ENCODE measurements around the gene CHRND. TPM values are rescaled to one million over a fixed set of nuclear protein-coding genes. Genes with fewer than 3 reads are reported as not detected.

The CHRND gene
- total RNA-seq, 6 experiments from 2014 or later = not detected

- Mint-ChIP-seq H3K4me3 (no peak overlapping the region), H3K4me1 (ENCODE audit: low read depth) (no peaks in the 10 kb centered on the region), H3K9me3 (no peaks in the 10 kb centered on the region), H3K36me3 (ENCODE audit: low read depth) (no peaks in the 10 kb centered on the region), H3K27me3 (ENCODE audit: insufficient read depth) (peaks cover 30% of the 10 kb centered on the region), H3K27ac (no peak overlapping the region)
- TF ChIP-seq CTCF (IDR thresholded peaks at IDR 0.05) = no peak
- DNase-seq = no peak
These were observed 35.5 kb upstream of the CHRND start for GRCh38 chr2:232490221-232491138.

DNA sequence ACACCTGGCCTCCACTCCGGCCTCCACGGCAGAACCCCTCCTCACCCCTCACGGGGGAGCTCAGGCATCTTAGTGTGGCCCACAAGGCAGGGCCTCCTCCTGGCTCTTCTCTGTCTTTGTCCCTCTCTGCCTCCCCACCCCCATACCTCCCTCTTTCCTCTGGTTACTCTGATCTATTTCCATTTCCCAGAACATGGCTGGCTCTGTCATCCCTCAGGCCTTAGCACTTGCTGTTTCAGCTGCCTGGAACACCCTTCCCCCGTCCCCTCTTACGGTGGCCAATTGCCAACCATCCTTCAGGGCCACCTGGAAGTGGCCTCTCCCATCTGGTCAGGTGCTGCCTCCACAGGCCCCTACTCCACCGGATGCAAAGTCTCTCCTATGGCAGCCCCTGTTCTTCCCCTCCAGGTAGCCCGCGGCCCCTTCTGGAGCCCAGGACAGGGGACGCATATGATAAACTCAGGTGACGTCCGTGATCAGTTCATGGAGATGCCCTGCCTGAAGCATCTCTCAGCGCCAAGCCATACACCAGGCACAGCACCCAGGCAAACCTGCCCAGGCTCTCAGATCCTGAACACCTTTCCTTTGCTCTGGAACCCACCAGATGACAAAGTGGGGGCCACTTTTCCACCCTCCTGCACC lies 34.7 kb upstream of the CHRND start:
- Mint-ChIP-seq H3K4me3 (no peak overlapping the region), H3K4me1 (ENCODE audit: low read depth) (no peaks in the 10 kb centered on the region), H3K36me3 (ENCODE audit: low read depth) (no peaks in the 10 kb centered on the region), H3K9me3 (no peaks in the 10 kb centered on the region), H3K27ac (no peak overlapping the region), H3K27me3 (ENCODE audit: insufficient read depth) (peaks cover 29% of the 10 kb centered on the region)
- DNase-seq = no peak
- TF ChIP-seq CTCF (IDR thresholded peaks at IDR 0.05) = no peak

- no peaks in the 10 kb centered on the region for H3K36me3 Mint-ChIP-seq (ENCODE audit: low read depth)
- H3K9me3 Mint-ChIP-seq = no peaks in the 10 kb centered on the region
- no peak overlapping the region for H3K4me3 Mint-ChIP-seq
- TF ChIP-seq CTCF (IDR thresholded peaks at IDR 0.05) = no peak
- H3K4me1 Mint-ChIP-seq (ENCODE audit: low read depth) = no peaks in the 10 kb centered on the region
- no peak for DNase-seq
- H3K27me3 Mint-ChIP-seq (ENCODE audit: insufficient read depth) = peaks cover 25% of the 10 kb centered on the region
- H3K27ac Mint-ChIP-seq = no peak overlapping the region
These were observed 33.6 kb upstream of the CHRND start for GRCh38 chr2:232492236-232492848.

GRCh38 chr2:232492963-232493700 lies 32.8 kb upstream of the CHRND start:
- Mint-ChIP-seq H3K27ac (no peak overlapping the region), H3K4me3 (no peak overlapping the region), H3K9me3 (no peaks in the 10 kb centered on the region), H3K27me3 (ENCODE audit: insufficient read depth) (peaks cover 29% of the 10 kb centered on the region), H3K4me1 (ENCODE audit: low read depth) (no peaks in the 10 kb centered on the region), H3K36me3 (ENCODE audit: low read depth) (no peaks in the 10 kb centered on the region)
- TF ChIP-seq CTCF (IDR thresholded peaks at IDR 0.05) = no peak
- no peak for DNase-seq

GRCh38 chr2:232493701-232494474 lies 32.1 kb upstream of the CHRND start:
- no peak for TF ChIP-seq CTCF (IDR thresholded peaks at IDR 0.05)
- H3K36me3 Mint-ChIP-seq (ENCODE audit: low read depth) = no peaks in the 10 kb centered on the region
- no peaks in the 10 kb centered on the region for H3K9me3 Mint-ChIP-seq
- no peak overlapping the region for H3K4me3 Mint-ChIP-seq
- no peak for DNase-seq
- peaks cover 33% of the 10 kb centered on the region for H3K27me3 Mint-ChIP-seq (ENCODE audit: insufficient read depth)
- H3K4me1 Mint-ChIP-seq (ENCODE audit: low read depth) = no peaks in the 10 kb centered on the region
- H3K27ac Mint-ChIP-seq = no peak overlapping the region

All from HFFc6 (cell line).